Measurements from ENCODE around the gene SMYD5. TPM values are rescaled to one million over a fixed set of nuclear protein-coding genes. Genes with fewer than 3 reads are reported as not detected.

The SMYD5 gene
- total and polyA plus RNA-seq, 9 of the 15 experiments (the other 6 are each of a cell fraction or from before 2014, with no cell fraction given), result 11.4 to 56.8 (median 32.0) TPM

DNA sequence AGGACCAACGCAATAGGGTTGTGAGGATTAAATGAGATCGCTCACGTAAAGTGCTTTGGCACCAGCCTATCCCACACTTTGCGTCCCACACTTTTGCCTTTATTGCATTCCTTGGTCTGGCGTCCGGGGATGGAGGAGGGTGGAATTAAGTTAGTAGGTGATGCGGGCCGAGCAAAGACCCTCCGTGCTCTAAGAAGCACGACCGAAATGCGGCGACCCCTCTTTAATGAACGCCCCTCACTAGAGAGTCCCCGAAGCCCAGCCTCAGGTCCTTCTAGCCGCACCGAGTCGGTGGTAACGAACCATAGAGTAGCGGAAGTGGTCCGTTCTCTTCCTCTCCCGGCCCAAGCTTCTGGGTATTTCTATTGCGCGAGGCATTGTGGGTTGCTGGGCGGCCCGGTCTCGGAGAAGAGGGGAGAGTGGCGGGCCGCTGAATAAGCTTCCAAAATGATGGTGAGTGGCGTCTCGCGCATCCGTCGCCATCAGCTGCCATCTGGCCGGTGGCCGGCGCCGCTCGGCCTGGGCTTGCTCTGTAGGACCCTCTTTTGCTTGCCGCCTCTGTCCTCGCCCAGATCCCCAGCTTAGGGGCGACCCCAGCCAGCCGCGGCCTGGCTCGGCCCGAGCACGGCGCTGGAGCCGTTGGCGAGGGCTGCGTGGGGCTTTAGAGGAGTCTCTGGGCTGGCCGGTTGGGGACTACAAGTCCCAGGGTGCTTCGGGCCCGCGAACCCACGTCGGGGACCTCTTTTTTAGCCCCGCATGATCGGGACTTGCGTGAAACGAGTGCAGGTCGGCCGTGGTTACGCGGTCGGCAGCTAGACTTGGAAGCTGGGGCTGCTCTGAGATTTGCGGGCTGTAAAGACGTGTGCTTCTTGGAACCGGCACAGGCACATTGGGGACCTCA, 20.1 kb downstream of the SMYD5 start, which contains the start of gene CCT7 (continued):
- TF ChIP-seq L3MBTL2 (IDR thresholded peaks at IDR 0.05) (peak; percentile 47; the same call in 1 of the 2 replicates), KDM5B (IDR thresholded peaks at IDR 0.05; ENCODE audit: insufficient replicate concordance, low read depth, low read length) (peak; percentile 96), GTF2A2 (tag; IDR thresholded peaks at IDR 0.05) (peak; percentile 85), NELFE (IDR thresholded peaks at IDR 0.05; ENCODE audit: insufficient read depth, insufficient read length) (peak; percentile 64), SMAD1 (IDR thresholded peaks at IDR 0.05; ENCODE audit: low read depth, low read length, partially characterized antibody) (peak; percentile 67), CXXC5 (CRISPR knock-in tag; IDR thresholded peaks at IDR 0.05) (peak; percentile 64), GABPA (tag; conservative IDR thresholded peaks at IDR 0.05; ENCODE audit: low read depth) (peak; percentile 97), RBM39 (optimal IDR thresholded peaks at IDR 0.05; ENCODE audit: low read depth, low read length) (peak; percentile 91), BCOR (IDR thresholded peaks at IDR 0.05) (no peak), STAT5B (CRISPR knock-in tag; IDR thresholded peaks at IDR 0.05) (no peak), ZNF175 (CRISPR knock-in tag; IDR thresholded peaks at IDR 0.05; ENCODE audit: low read depth) (no peak), NCOA4 (IDR thresholded peaks at IDR 0.05; ENCODE audit: partially characterized antibody) (no peak), PTRF (tag; IDR thresholded peaks at IDR 0.05) (no peak)
- TF ChIP-seq, protein P1, sequence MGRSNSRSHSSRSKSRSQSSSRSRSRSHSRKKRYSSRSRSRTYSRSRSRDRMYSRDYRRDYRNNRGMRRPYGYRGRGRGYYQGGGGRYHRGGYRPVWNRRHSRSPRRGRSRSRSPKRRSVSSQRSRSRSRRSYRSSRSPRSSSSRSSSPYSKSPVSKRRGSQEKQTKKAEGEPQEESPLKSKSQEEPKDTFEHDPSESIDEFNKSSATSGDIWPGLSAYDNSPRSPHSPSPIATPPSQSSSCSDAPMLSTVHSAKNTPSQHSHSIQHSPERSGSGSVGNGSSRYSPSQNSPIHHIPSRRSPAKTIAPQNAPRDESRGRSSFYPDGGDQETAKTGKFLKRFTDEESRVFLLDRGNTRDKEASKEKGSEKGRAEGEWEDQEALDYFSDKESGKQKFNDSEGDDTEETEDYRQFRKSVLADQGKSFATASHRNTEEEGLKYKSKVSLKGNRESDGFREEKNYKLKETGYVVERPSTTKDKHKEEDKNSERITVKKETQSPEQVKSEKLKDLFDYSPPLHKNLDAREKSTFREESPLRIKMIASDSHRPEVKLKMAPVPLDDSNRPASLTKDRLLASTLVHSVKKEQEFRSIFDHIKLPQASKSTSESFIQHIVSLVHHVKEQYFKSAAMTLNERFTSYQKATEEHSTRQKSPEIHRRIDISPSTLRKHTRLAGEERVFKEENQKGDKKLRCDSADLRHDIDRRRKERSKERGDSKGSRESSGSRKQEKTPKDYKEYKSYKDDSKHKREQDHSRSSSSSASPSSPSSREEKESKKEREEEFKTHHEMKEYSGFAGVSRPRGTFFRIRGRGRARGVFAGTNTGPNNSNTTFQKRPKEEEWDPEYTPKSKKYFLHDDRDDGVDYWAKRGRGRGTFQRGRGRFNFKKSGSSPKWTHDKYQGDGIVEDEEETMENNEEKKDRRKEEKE (IDR thresholded peaks at IDR 0.05; ENCODE audit: borderline replicate concordance in 1 of 2, control insufficient read depth in 1 of 2, low read depth in 2 of 2, low read length in 1 of 2), result peak in 1 of 2 experiments; percentile 95; a peak in 2 of 4 replicates
- TF ChIP-seq, protein P2, sequence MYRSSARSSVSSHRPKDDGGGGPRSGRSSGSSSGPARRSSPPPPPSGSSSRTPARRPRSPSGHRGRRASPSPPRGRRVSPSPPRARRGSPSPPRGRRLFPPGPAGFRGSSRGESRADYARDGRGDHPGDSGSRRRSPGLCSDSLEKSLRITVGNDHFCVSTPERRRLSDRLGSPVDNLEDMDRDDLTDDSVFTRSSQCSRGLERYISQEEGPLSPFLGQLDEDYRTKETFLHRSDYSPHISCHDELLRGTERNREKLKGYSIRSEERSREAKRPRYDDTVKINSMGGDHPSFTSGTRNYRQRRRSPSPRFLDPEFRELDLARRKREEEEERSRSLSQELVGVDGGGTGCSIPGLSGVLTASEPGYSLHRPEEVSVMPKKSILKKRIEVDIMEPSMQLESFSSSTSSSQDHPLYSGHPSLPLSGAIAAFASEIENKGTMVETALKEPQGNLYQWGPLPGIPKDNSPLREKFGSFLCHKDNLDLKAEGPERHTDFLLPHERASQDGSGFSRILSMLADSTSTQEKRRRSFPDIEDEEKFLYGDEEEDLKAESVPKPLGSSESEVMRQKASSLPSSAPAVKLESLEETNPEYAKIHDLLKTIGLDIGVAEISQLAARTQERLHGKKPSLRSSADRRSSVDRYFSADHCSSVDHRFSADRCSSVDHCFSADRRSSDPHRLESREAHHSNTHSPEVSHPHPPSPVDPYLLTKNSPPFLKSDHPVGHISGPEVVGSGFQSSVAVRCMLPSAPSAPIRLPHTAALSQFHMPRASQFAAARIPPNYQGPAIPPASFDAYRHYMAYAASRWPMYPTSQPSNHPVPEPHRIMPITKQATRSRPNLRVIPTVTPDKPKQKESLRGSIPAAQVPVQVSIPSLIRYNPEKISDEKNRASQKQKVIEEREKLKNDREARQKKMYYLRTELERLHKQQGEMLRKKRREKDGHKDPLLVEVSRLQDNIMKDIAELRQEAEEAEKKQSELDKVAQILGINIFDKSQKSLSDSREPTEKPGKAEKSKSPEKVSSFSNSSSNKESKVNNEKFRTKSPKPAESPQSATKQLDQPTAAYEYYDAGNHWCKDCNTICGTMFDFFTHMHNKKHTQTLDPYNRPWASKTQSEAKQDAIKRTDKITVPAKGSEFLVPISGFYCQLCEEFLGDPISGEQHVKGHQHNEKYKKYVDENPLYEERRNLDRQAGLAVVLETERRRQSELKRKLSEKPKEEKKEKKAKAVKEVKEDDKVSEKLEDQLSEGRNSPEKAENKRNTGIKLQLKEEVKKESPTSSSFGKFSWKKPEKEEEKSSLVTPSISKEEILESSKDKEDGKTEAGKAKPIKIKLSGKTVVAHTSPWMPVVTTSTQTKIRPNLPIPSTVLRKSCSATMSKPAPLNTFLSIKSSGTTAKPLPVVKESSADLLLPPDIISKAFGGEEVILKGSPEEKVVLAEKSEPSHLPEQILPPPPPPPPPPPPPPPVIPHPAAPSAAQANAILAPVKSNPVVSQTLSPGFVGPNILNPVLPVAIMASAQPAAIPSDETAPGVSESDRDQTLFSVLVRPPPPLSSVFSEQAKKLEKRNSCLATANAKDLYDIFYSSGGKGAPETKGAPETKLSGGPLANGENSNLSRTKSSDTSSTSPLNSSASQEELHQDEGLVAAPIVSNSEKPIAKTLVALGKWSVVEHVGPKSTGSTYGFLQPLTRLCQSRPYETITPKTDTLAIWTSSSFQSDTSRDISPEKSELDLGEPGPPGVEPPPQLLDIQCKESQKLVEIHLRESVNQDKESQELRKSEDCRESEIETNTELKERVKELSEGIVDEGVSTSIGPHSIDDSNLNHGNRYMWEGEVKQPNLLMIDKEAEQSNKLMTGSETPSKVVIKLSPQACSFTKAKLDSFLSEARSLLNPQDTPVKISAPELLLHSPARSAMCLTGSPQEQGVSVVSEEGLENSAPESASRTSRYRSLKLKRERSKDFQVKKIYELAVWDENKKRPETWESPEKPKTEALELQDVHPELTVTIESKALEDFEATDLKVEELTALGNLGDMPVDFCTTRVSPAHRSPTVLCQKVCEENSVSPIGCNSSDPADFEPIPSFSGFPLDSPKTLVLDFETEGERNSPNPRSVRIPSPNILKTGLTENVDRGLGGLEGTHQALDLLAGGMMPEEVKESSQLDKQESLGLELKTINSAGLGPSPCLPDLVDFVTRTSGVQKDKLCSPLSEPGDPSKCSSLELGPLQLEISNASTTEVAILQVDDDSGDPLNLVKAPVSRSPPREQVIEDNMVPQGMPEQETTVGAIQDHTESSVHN (IDR thresholded peaks at IDR 0.05; ENCODE audit: borderline replicate concordance in 1 of 2, low read depth in 1 of 2), result peak in 1 of 2 experiments; percentile 83; a peak in 1 of 4 replicates

Measured in K562 (cell line).